Activated T-helper 1 cell treated with anti-CD3 and anti-CD28 coated beads, Interleukin-12 subunit alpha, Interleukin-12 subunit beta, Interleukin-2, Interleukin-4 antibody, amounts not matched to agents 30 ng/mL and 10 ng/mL and 1 ng/mL, durations not matched to agents 14 hours and 24 hours and 36 hours (primary cell): Measurements from ENCODE around the gene NAT16. TPM values are rescaled to one million over a fixed set of nuclear protein-coding genes. Genes with fewer than 3 reads are reported as not detected.

Source experiments
- DNase-seq: peaks from one replicate; pipeline ENCODE4 v3.0.0; 2021; ENCODE audit warnings: low spot score
- H3K27ac Mint-ChIP-seq: one replicate; pipeline ENCODE4 v1.8.0; 2021; ENCODE audit warnings: mild to moderate bottlenecking, mixed read lengths
- H3K27me3 Mint-ChIP-seq: one replicate; pipeline ENCODE4 v1.8.0; 2022; ENCODE audit warnings: mild to moderate bottlenecking, moderate library complexity, mixed read lengths; ENCODE audit not compliant: insufficient read depth
- H3K36me3 Mint-ChIP-seq: one replicate; pipeline ENCODE4 v1.8.0; 2021; ENCODE audit warnings: low read depth, mixed read lengths
- H3K4me1 Mint-ChIP-seq: one replicate; pipeline ENCODE4 v1.8.0; 2021; ENCODE audit warnings: low read depth, mixed read lengths
- H3K4me3 Mint-ChIP-seq: one replicate; pipeline ENCODE4 v1.8.0; 2021; ENCODE audit warnings: mild to moderate bottlenecking, moderate library complexity, mixed read lengths
- H3K9me3 Mint-ChIP-seq: one replicate; pipeline ENCODE4 v1.8.0; 2021; ENCODE audit warnings: mixed read lengths
- intact Hi-C: fragments of 100-400 bp; cut with micrococcal nuclease; formaldehyde crosslinking; loops from one replicate; pipeline ENCODE4 v1.15.1; 2024
- total RNA-seq: library from RNA; stranded (reverse); gene quantifications from 2 replicates; pipeline ENCODE4 v1.2.3, GENCODE V29; 2022

The NAT16 gene
- total RNA-seq, 1 donor from 2014 or later = 0.08 TPM

DNA sequence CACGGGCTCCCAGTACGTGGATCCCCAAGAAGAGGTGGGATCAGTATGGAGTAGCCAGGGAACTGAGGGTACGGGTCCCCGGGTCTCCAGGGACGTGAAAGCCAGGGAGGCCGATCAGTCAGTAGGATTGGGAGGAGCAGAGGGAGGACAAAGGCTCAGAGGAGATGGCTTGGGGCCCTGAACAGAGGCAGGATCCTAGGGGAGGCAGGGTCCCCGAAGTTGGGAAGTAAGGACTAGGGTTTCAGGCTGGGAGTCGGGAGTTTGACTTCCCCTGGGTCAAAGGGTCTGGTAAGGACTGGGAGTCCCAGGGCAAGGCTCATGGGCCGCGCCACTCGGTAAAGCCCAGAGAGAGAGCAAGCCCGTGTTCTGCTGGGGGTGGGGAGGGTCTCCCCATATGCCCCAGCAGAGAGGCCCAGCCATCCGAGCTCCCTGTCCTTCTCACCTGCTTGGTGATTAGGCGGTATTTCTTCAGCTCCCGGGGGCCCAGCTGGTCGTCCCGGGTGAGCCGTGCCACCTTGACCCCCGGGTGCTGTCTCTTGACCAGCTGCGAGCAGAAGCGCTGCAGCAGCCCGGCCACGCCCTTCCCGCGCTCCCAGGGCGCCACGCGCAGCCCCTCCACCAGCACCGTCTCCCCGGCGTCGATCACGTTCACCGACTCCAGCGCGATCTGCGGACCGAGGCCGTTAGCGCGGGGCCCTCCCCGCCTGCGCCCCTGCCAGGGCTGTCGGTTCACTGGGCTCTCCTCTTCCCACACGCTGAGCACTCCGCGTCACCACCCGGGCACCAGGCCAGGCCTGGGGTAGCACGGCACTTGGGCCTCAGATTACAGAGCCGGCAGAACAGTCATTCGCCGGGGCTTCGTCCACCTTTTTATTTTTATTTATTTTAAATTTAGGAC, 7.0 kb downstream of the NAT16 start:
- H3K9me3 Mint-ChIP-seq = no peaks in the 10 kb centered on the region
- intact Hi-C loops = loop anchor here (10.0 kb wide), 2 partner anchors 132 to 208 kb away; partner anchors contain the start of gene MUC12
- no peak for DNase-seq
- no peaks in the 10 kb centered on the region for H3K36me3 Mint-ChIP-seq
- peaks cover 86% of the 10 kb centered on the region for H3K27me3 Mint-ChIP-seq
- H3K27ac Mint-ChIP-seq = peak overlapping the region; percentile 65
- H3K4me3 Mint-ChIP-seq = peak overlapping the region; percentile 26
- H3K4me1 Mint-ChIP-seq = peaks cover 46% of the 10 kb centered on the region

DNA sequence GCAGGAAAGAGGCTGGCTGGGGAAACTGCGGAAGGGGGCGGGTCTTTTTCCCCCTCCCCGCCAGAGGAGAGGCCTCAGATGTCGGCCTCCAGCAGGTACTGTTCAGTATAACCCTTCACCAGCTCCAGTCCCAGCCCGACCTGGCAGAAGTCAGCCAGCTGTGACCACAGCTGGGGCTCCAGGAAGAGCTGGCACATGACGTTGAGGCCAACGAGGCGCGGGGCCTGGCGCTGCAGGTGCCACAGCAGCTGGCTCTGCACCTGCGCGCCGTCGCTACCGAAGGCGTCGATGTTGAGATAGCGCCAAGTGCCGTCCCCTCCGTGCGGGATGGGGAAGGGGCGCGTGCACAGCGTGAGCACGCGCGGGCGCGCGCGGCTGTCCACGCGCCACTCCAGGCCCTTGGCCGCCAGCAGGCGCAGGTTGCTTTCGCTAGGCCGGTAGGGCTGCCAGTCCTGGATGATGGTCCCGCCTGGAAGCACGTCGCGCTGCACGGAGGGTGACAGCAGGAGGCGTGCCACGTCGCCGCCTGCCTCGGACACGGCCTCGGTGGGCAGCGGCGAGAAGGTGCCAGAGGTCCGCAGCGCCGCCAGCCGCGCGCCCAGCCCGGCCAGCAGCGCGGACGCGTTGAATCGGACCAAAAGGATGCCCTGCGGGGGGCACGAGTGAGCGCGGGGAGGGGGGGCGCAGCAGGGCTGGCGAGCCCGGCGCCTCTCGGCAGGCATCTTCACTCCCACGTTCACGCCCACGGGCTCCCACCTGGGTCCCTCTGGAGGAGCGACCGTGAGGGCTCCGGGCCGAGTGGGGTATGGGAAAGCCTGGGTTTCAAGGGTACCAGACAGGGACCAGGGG, 7.9 kb downstream of the NAT16 start:
- Mint-ChIP-seq H3K27ac (peak overlapping the region; percentile 65), H3K27me3 (peaks cover 86% of the 10 kb centered on the region), H3K36me3 (no peaks in the 10 kb centered on the region), H3K4me1 (peaks cover 53% of the 10 kb centered on the region), H3K4me3 (peak overlapping the region; percentile 26), H3K9me3 (no peaks in the 10 kb centered on the region)
- DNase-seq = no peak
- intact Hi-C loops = loop anchor here (10.0 kb wide), 2 partner anchors 133 to 207 kb away; partner anchors contain the start of gene MUC12

DNA sequence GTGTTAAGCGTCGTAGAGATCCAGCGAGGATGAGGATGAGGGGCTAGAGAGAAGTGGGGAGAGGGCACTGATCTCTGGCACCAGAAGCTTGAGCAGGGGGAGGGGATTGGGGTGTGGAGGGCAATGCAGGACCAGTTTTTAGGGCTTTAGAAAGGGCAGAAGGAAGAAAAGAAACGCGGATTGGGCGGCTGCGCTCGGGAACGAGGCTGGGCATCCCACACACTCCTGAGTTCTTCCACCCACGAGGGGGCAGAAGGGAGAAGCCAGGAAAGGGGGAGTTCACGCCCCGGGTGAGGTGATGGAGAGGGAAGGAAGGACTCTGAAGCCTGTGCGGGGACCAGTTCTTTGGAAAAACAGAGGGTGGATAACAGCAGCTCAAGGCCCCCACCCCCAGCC, 8.7 kb downstream of the NAT16 start:
- H3K27ac Mint-ChIP-seq = peak overlapping the region; percentile 66
- H3K27me3 Mint-ChIP-seq = peaks cover 84% of the 10 kb centered on the region
- DNase-seq = no peak
- intact Hi-C loops = loop anchor here (10.0 kb wide), 2 partner anchors 133 to 207 kb away; partner anchors contain the start of gene MUC12
- no peaks in the 10 kb centered on the region for H3K36me3 Mint-ChIP-seq
- H3K9me3 Mint-ChIP-seq = no peaks in the 10 kb centered on the region
- H3K4me3 Mint-ChIP-seq = no peak overlapping the region
- H3K4me1 Mint-ChIP-seq = peaks cover 60% of the 10 kb centered on the region

DNA sequence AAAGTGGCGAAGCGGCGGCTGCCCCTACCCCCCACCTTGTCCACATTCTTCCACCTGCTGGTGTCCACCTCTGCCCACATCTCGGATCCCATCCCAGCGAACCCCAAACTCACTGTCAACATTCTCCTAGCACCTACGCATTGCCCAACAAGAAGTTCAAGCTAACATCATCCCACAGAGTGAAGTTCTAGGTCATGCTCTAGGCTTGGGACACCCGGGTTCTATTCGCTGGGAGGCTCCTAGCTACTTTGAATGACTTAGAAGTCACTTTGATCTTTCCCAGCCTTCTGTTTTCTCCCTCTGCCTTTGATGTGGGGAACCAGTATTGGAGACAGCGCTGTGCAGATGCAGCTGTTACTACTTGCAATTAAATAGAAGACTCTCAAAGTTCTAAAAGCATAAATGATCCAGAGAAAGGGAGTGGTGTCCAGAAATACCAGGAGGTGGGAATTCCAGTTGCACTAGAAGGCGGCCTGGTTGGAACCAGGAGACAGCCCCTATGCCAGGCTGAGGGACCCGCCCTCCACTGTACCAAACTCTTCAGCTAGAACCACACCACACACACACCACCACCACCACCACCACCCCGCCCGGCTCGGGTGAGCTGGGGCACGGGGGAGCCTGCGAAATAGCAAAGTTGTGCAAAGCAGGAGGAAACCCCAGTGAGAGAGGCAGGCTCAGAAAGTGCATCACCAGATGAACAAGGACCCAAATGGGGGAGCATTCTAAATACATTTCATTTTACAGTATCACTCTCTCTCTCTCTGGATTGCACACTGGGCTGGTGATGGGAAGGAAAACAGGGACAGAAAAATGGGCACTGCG, 9.3 kb downstream of the NAT16 start:
- peaks cover 83% of the 10 kb centered on the region for H3K27me3 Mint-ChIP-seq
- H3K4me3 Mint-ChIP-seq = no peak overlapping the region
- H3K9me3 Mint-ChIP-seq = no peaks in the 10 kb centered on the region
- no peaks in the 10 kb centered on the region for H3K36me3 Mint-ChIP-seq
- H3K27ac Mint-ChIP-seq = peak overlapping the region; percentile 66
- DNase-seq = no peak
- intact Hi-C loops = loop anchor here (10.0 kb wide), 2 partner anchors 134 to 206 kb away; partner anchors contain the start of gene MUC12
- H3K4me1 Mint-ChIP-seq = peaks cover 66% of the 10 kb centered on the region

- DNase-seq = peak; percentile 75
- peak overlapping the region; percentile 71 for H3K4me3 Mint-ChIP-seq
- H3K36me3 Mint-ChIP-seq = peaks cover 3% of the 10 kb centered on the region
- H3K27ac Mint-ChIP-seq = peak overlapping the region; percentile 77
- H3K4me1 Mint-ChIP-seq = peaks cover 75% of the 10 kb centered on the region
- peaks cover 83% of the 10 kb centered on the region for H3K27me3 Mint-ChIP-seq
- no peaks in the 10 kb centered on the region for H3K9me3 Mint-ChIP-seq
- intact Hi-C loops = loop anchor here (1.0 to 10.0 kb wide), 3 partner anchors 26 to 205 kb away; partner anchors contain the start of gene MUC12
Observed at GRCh38 chr7:101169838-101170551, 10.1 kb downstream of the NAT16 start.

- H3K4me1 Mint-ChIP-seq = peaks cover 75% of the 10 kb centered on the region
- DNase-seq = no peak
- H3K27me3 Mint-ChIP-seq = peaks cover 82% of the 10 kb centered on the region
- H3K36me3 Mint-ChIP-seq = peaks cover 3% of the 10 kb centered on the region
- peak overlapping the region; percentile 77 for H3K27ac Mint-ChIP-seq
- intact Hi-C loops = loop anchor here (1.0 kb wide), 1 partner anchor 25 kb away; no protein-coding TSS in a partner anchor
- peak overlapping the region; percentile 71 for H3K4me3 Mint-ChIP-seq
- no peaks in the 10 kb centered on the region for H3K9me3 Mint-ChIP-seq
Observed at GRCh38 chr7:101169110-101169837, 10.8 kb downstream of the NAT16 start.

- Mint-ChIP-seq H3K27me3 (peaks cover 77% of the 10 kb centered on the region), H3K4me3 (peak overlapping the region; percentile 27), H3K27ac (no peak overlapping the region), H3K4me1 (peaks cover 69% of the 10 kb centered on the region), H3K9me3 (no peaks in the 10 kb centered on the region), H3K36me3 (peaks cover 3% of the 10 kb centered on the region)
- intact Hi-C loops = loop anchor here (1.0 kb wide), 1 partner anchor 24 kb away; no protein-coding TSS in a partner anchor
- no peak for DNase-seq
Observed at GRCh38 chr7:101168412-101169049, 11.6 kb downstream of the NAT16 start.

- H3K36me3 Mint-ChIP-seq = peaks cover 3% of the 10 kb centered on the region
- peaks cover 75% of the 10 kb centered on the region for H3K27me3 Mint-ChIP-seq
- intact Hi-C loops = no loop called here
- H3K4me1 Mint-ChIP-seq = peaks cover 69% of the 10 kb centered on the region
- no peak for DNase-seq
- no peaks in the 10 kb centered on the region for H3K9me3 Mint-ChIP-seq
- H3K27ac Mint-ChIP-seq = peak overlapping the region; percentile 19
- no peak overlapping the region for H3K4me3 Mint-ChIP-seq
Observed at GRCh38 chr7:101167645-101168411, 12.3 kb downstream of the NAT16 start.

- intact Hi-C loops = no loop called here
- no peak for DNase-seq
- Mint-ChIP-seq H3K4me1 (peaks cover 69% of the 10 kb centered on the region), H3K4me3 (peak overlapping the region; percentile 26), H3K27me3 (peaks cover 77% of the 10 kb centered on the region), H3K36me3 (peaks cover 3% of the 10 kb centered on the region), H3K9me3 (no peaks in the 10 kb centered on the region), H3K27ac (no peak overlapping the region)
Observed at GRCh38 chr7:101166909-101167644, 13.0 kb downstream of the NAT16 start.

- peaks cover 3% of the 10 kb centered on the region for H3K36me3 Mint-ChIP-seq
- no peak overlapping the region for H3K27ac Mint-ChIP-seq
- peak overlapping the region; percentile 26 for H3K4me3 Mint-ChIP-seq
- DNase-seq = no peak
- intact Hi-C loops = no loop called here
- peaks cover 65% of the 10 kb centered on the region for H3K4me1 Mint-ChIP-seq
- H3K9me3 Mint-ChIP-seq = no peaks in the 10 kb centered on the region
- H3K27me3 Mint-ChIP-seq = peaks cover 73% of the 10 kb centered on the region
Observed at GRCh38 chr7:101166648-101166908, 13.5 kb downstream of the NAT16 start.
